Stimulated activated naive CD8-positive, alpha-beta T cell treated with anti-CD3 and anti-CD28 coated beads, Interleukin-15, Interleukin-2, amounts not matched to agents 100 ng/mL and 50 ng/mL, for 24 hours (primary cell): ENCODE data around the gene COX10.
"Not testable (repeated sequence)": the region's sequence is repeated elsewhere in the genome, so short reads cannot be mapped to it uniquely, and the experiment has no call there.

Source experiments
- H3K27ac Mint-ChIP-seq: one replicate; pipeline ENCODE4 v1.8.0; 2021; ENCODE audit warnings: mild to moderate bottlenecking, mixed read lengths
- H3K27me3 Mint-ChIP-seq: one replicate; pipeline ENCODE4 v1.8.0; 2021; ENCODE audit warnings: mixed read lengths
- H3K36me3 Mint-ChIP-seq: one replicate; pipeline ENCODE4 v1.8.0; 2021; ENCODE audit warnings: low read depth, mixed read lengths
- H3K4me1 Mint-ChIP-seq: one replicate; pipeline ENCODE4 v1.8.0; 2021; ENCODE audit warnings: low read depth, mixed read lengths
- H3K4me3 Mint-ChIP-seq: one replicate; pipeline ENCODE4 v1.8.0; 2021; ENCODE audit warnings: mild to moderate bottlenecking, mixed read lengths
- H3K9me3 Mint-ChIP-seq: one replicate; pipeline ENCODE4 v1.8.0; 2021; ENCODE audit warnings: mixed read lengths

The COX10 gene

DNA sequence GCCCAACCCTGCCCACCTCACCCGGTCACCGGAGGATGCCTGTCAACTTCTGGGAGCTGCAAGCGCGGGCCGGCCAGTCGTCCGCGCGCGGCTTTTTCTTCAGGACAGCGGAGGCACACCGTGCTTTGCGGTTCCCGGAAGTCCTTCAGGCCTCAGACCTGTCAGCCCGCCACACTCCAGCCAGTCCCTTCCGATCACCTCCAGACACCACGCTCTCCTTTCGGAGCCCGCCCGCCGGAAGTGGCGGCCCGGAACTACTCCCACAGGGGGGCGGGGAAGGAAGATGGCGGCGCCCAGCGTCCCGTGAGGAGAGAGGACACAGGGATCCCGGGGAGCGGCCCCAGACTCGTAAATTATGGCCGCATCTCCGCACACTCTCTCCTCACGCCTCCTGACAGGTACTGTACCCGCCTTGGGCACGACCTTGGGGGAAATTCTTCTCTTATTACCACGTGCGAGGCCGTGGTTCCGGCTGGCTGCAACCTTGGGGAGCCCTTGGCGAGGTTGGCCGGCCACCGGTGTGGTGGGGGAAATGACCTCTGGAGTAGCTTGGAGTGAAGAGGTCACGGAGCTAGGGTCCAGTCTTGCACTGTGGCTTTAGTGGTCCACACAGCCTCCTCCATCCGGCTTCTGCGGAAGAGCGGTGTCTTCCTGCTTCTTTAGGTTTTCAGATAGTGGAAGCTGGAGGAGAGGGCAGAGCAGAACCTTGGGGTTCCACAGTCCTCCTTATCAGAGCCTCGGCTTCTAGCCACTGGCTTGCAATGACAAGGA, at the start of gene COX10:
TSS of gene COX10 (plus strand) at position 254 of the 771 bp plus-strand sequence. CDS start at position 356, 102 bp downstream.
- peak within 1 kb of the TSS; percentile 95 for H3K4me3 Mint-ChIP-seq
- H3K27me3 Mint-ChIP-seq = no peaks in the 10 kb centered on the region
- peaks cover 60% of the 10 kb centered on the region for H3K4me1 Mint-ChIP-seq
- peaks cover 36% of the 10 kb centered on the region for H3K36me3 Mint-ChIP-seq
- peak within 1 kb of the TSS; percentile 96 for H3K27ac Mint-ChIP-seq
- H3K9me3 Mint-ChIP-seq = no peaks in the 10 kb centered on the region

DNA sequence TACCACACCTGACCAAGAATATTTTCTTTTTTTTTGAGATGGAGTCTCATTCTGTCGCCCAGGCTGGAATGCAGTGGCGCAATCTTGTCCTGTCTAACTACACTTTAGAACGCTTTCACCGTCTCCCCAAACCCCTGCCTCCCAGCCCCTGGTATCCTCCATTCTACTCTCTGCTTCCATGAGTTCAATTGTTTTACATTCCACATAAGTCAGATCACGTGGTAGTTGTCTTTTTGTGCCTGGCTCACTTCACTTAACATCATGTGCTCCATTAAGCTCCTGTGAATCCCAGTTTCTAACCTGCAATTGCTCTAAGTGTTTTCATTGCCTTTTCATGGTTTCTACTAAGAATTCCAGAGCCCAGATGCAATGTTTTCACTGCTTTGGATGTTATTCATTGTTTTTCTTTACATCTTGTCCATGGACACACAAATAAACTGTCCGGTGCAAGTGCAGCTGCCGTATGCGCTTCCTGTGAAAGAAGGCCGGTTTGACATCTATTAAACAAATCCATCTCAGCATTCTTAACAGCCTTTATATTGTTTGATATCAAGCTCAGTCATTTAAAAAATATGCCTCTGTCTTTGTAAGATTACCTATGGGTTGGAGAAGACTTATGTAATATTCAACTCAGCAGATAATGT, 47.5 kb upstream of the COX10 start:
- not testable (repeated sequence) for H3K4me3 Mint-ChIP-seq, H3K27ac Mint-ChIP-seq, H3K36me3 Mint-ChIP-seq, H3K27me3 Mint-ChIP-seq, H3K9me3 Mint-ChIP-seq
- H3K4me1 Mint-ChIP-seq = peaks cover 15% of the 10 kb centered on the region

DNA sequence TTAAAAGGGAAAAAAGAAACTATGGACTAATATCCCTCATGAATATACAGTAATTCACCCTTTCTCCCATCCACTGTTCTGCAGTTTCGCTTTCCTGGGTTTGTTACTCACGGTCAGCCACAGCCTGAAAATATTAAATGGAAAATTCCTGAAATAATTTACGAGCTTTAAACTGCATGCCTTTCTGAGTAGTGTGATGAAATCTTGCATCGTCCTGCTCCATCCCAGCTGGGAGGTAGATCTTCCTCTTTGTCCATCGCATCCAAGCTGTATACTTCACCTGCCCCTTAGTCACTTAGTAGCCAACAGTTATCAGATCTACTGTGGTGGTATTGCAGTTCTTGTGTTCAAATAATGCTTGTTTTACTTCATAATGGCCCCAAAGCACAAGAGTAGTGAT, 39.5 kb upstream of the COX10 start:
- H3K27me3 Mint-ChIP-seq = not testable (repeated sequence)
- H3K36me3 Mint-ChIP-seq = peaks cover 49% of the 10 kb centered on the region

DNA sequence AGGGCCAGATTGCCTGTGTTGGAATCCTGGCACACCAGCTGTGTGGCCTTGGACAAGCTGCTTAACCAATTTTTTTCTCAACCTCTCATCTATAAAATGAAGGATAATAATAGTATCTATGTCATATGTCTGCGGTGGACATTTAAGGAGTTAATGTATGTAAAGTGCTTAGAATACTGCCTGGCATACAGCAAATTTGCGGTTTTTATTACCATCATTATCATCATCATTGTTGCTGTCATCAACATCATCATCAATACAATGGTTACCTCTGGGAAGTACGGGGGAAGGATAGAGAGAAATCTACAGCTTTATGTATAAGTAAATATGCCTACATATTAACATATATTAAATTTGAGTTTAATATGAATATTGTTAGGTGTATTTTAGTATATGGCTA, 37.1 kb upstream of the COX10 start:
- H3K27ac Mint-ChIP-seq = no peak overlapping the region
- H3K4me1 Mint-ChIP-seq = no peaks in the 10 kb centered on the region
- no peak overlapping the region for H3K4me3 Mint-ChIP-seq
- peaks cover 60% of the 10 kb centered on the region for H3K36me3 Mint-ChIP-seq
- H3K27me3 Mint-ChIP-seq = no peaks in the 10 kb centered on the region
- no peaks in the 10 kb centered on the region for H3K9me3 Mint-ChIP-seq

More for the DNA sequence above, 39.5 kb upstream of the COX10 start:
- not testable (repeated sequence) for H3K4me3 Mint-ChIP-seq, H3K9me3 Mint-ChIP-seq, H3K27ac Mint-ChIP-seq, H3K4me1 Mint-ChIP-seq

DNA sequence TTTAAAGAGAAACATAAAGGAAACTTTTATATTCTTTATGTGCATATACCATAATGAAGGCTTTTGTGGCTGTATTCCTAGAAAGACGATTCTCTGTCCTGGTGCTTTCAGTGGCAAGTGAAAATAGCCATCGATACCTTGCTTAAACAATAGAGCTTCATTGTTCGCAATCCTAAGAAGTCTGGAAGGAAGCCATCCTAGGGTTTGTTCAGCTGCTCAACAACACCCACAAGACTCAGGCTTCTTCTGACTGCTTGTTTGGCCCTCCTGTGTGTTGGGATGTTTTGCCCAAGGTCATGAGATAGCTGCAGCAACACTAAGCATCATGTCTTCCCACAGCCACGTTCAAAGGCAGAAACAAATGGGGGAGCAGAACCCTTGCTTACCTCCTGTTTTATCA, 36.1 kb upstream of the COX10 start:
- H3K9me3 Mint-ChIP-seq = no peaks in the 10 kb centered on the region
- no peak overlapping the region for H3K4me3 Mint-ChIP-seq
- no peak overlapping the region for H3K27ac Mint-ChIP-seq
- peaks cover 1% of the 10 kb centered on the region for H3K4me1 Mint-ChIP-seq
- H3K27me3 Mint-ChIP-seq = no peaks in the 10 kb centered on the region
- H3K36me3 Mint-ChIP-seq = peaks cover 67% of the 10 kb centered on the region

DNA sequence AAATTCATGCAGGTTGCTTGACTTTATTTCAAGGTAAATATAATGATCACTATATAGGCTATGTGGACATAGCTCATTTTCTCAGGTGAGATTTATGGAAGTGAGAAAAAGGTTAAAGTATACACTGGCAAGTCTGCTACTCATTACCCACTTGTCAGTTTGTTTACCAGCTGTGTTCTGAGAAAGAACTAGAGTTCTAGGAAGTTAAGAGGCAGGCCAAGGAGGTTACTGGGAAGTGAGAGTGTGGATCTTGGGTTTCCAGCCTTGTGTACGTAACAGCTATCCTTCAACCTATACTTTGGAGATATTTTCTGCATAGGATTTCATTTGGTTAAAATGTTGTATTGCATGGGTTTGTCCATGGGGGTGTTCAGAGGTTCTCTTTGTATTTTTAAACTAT, 31.9 kb upstream of the COX10 start:
- Mint-ChIP-seq H3K36me3 (peaks cover 72% of the 10 kb centered on the region), H3K27me3 (no peaks in the 10 kb centered on the region), H3K27ac (peak overlapping the region; percentile 19), H3K4me3 (no peak overlapping the region), H3K9me3 (peaks cover 4% of the 10 kb centered on the region), H3K4me1 (peaks cover 7% of the 10 kb centered on the region)

DNA sequence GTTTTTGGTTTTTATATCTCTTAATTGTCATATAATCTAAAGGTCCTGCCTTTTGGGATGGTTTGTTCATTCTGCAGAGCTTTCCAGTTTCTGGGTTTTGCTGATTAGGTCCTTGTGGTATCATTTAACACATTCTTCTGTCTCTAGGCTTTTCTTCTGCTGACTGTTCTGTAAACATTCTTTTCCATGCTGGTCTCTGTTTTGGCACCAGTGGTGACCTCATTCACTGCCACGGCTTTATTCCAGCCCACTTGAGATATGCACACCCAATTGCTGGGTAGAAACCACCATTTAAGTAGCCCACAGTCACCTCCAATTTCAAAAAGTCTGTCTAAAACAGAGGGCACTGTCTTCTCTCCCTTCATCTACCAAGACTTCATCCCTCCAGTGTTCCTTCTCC, 31.1 kb upstream of the COX10 start:
- H3K4me1 Mint-ChIP-seq = peaks cover 7% of the 10 kb centered on the region
- no peak overlapping the region for H3K4me3 Mint-ChIP-seq
- H3K36me3 Mint-ChIP-seq = peaks cover 67% of the 10 kb centered on the region
- no peaks in the 10 kb centered on the region for H3K27me3 Mint-ChIP-seq
- H3K9me3 Mint-ChIP-seq = peaks cover 4% of the 10 kb centered on the region
- H3K27ac Mint-ChIP-seq = no peak overlapping the region

DNA sequence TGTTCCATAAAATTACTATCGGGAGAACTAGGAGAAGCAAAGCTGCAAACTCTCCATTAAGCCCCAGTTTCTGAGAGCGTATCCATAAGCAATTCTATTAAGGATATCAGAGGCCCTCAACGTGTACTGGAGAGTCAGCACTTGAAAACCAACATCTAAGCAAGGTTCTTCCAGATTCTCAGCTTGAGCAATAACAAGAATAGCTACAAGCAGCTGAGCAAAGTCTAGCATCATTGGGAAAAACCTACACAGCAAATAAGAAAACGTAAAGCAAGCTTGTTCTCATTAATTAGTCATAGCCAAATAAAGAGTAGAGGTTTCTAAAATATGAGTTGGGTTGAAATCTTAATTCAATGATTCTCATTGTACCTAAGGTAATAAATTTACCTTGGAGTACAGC, 26.9 kb upstream of the COX10 start:
- Mint-ChIP-seq H3K9me3 (peaks cover 4% of the 10 kb centered on the region), H3K4me3 (no peak overlapping the region), H3K4me1 (peaks cover 16% of the 10 kb centered on the region), H3K27ac (no peak overlapping the region), H3K36me3 (peaks cover 44% of the 10 kb centered on the region), H3K27me3 (no peaks in the 10 kb centered on the region)

DNA sequence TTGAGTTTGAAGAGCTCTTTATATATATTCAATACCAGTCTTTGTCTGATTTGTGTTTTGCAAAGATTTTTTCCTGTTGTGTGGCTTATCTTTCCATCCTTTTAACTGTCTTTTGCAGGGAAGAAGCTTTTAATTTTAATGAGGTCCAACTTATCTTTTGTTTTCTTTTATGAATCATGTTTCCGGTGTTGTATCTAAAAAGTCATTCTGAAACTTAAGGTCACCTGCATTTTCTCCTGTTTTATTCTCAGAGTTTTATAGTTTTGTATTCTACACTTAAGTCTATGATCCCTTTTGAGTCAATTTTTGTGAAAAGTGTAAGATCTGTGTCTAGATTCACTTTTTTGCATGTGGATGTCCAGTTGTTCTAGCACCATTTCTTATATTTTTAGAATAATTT, 24.6 kb upstream of the COX10 start:
- Mint-ChIP-seq H3K4me1 (peaks cover 9% of the 10 kb centered on the region), H3K27ac (no peak overlapping the region), H3K4me3 (no peak overlapping the region), H3K9me3 (no peaks in the 10 kb centered on the region), H3K36me3 (peaks cover 33% of the 10 kb centered on the region), H3K27me3 (no peaks in the 10 kb centered on the region)

DNA sequence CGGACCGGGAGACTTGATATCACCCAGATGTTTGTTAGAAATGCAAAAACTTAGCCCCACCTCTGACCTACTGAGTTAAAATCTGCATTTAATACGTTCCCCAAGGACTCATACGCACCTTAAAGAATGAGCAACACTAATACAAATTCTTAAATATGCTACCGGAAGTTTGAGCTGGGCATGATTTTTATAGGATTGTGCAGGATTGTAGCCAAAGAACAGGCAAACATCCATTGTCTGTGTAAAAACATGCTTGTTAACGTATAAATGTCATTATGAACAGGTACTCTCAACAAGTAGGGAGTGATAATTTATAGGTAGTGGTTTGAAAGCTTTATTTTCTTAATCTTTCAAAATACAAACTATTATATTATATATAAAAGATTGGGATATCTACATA, 22.3 kb upstream of the COX10 start:
- no peaks in the 10 kb centered on the region for H3K27me3 Mint-ChIP-seq
- H3K4me3 Mint-ChIP-seq = no peak overlapping the region
- H3K4me1 Mint-ChIP-seq = peaks cover 9% of the 10 kb centered on the region
- H3K36me3 Mint-ChIP-seq = peaks cover 36% of the 10 kb centered on the region
- no peaks in the 10 kb centered on the region for H3K9me3 Mint-ChIP-seq
- H3K27ac Mint-ChIP-seq = no peak overlapping the region

DNA sequence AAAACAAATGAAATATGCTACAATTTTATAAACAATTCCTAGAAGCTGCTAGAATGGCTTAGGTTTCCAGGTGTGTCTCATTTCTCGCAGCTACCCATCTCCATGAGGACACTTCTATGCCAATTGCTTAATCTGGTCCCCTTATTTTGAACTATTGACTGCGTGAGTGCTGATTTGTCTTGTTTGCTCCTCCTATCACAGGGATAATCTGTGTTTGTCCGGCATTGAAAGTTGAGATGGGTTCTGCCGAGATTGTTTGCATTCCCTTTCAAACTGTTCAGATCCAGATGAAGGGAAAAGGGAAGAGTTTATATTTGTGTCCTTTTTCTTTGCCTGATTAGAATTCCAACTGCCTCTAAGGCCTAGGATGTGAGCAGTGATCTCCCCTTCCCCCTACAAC, 21.7 kb upstream of the COX10 start:
- H3K9me3 Mint-ChIP-seq = no peaks in the 10 kb centered on the region
- no peak overlapping the region for H3K4me3 Mint-ChIP-seq
- no peaks in the 10 kb centered on the region for H3K27me3 Mint-ChIP-seq
- peaks cover 31% of the 10 kb centered on the region for H3K36me3 Mint-ChIP-seq
- peaks cover 9% of the 10 kb centered on the region for H3K4me1 Mint-ChIP-seq
- H3K27ac Mint-ChIP-seq = no peak overlapping the region

DNA sequence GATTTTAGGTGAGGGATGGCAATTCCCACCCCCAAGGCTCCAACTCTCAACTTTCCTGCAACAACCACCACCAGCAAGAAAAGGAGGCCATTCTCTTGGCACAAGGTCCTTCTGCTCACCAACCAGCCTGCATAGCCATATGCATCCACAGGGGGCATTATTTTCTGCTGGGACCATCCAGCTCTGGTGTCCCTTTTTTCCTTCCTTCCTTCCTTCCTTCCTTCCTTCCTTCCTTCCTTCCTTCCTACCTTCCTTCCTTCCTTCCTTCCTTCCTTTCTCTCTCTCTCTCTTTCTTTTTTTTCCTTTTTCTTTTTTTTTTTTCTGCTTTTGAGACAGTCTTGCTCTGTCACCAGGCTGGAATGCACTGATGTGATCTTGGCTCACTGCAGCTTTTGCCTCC, 21.1 kb upstream of the COX10 start:
- H3K27ac Mint-ChIP-seq = no peak overlapping the region
- H3K9me3 Mint-ChIP-seq = no peaks in the 10 kb centered on the region
- peaks cover 9% of the 10 kb centered on the region for H3K4me1 Mint-ChIP-seq
- H3K27me3 Mint-ChIP-seq = no peaks in the 10 kb centered on the region
- H3K36me3 Mint-ChIP-seq = peaks cover 31% of the 10 kb centered on the region
- H3K4me3 Mint-ChIP-seq = no peak overlapping the region

DNA sequence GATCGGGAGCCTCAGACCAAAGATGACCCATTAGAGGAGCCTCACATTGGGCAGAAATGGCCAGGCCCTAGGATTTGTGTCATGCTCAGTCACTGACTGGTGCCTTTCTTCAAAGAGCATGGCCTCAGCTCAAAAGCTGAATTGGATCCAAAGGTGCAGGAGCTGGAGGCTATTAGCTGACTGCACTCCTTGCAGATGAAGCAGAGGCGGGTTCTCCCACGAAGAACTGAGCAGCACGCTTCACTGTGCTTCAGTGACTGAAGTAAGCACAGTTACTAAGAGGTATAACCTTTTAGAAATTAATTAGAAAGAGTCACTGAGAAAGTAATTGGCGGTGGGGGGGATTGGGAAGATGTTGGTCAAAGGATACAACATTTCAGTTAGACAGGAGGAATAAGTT, 18.7 kb upstream of the COX10 start:
- Mint-ChIP-seq H3K36me3 (peaks cover 28% of the 10 kb centered on the region), H3K4me1 (no peaks in the 10 kb centered on the region), H3K9me3 (no peaks in the 10 kb centered on the region), H3K27ac (no peak overlapping the region), H3K4me3 (no peak overlapping the region), H3K27me3 (no peaks in the 10 kb centered on the region)

DNA sequence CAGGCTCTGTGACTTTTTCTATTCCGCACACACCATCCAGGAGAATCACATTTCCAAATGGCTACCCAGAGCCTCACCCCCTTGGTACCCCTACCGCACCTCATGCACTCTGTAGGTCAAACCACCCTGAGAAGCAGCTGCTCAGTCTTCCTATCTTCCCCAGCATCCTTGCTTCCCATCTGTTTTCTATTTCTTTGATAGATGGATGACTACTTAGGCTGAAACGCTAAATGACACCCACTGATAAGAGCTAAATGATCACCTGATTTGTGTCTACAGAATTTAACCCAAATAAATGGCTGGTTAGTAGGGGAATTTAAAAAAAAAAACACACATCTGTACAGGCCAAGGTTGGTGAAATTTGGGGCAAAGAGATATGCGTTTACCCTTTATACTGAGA, 17.6 kb upstream of the COX10 start:
- no peaks in the 10 kb centered on the region for H3K4me1 Mint-ChIP-seq
- H3K4me3 Mint-ChIP-seq = no peak overlapping the region
- no peak overlapping the region for H3K27ac Mint-ChIP-seq
- H3K9me3 Mint-ChIP-seq = no peaks in the 10 kb centered on the region
- peaks cover 36% of the 10 kb centered on the region for H3K36me3 Mint-ChIP-seq
- no peaks in the 10 kb centered on the region for H3K27me3 Mint-ChIP-seq

DNA sequence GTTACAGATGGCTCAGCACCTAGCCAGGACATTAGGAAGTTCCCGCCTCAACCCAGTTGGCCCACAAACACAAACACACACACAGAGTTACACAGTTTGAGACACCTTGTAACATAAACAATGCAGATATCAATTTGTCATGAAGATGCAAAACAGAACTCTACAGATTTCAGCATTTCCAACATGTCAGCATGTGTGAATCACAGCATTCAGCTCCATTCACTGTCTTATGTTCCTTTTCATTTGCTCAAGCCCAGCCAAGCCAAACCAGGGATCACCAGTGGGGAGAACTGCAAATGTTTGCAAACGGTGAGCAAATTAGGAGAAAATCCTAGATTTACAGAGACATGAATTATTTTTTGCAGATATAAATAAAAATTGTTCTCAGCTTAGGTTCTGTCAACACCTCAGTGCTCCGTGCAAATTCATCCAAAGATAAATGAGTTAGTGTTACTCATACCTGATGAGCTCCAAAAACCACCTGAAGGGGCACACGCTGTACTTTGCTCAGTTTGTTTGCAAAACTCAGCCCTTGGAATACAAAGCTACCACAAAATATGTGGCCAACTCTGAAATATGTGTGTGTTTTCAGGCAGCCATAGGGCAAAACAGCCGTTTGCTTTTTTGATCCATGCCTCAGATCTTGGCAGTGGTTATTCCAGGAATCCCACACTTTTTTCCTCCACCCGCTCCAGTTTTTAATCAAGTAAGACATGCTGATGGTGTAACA, 16.3 kb upstream of the COX10 start:
- H3K9me3 Mint-ChIP-seq = no peaks in the 10 kb centered on the region
- no peaks in the 10 kb centered on the region for H3K27me3 Mint-ChIP-seq
- H3K4me1 Mint-ChIP-seq = peaks cover 4% of the 10 kb centered on the region
- no peak overlapping the region for H3K4me3 Mint-ChIP-seq
- no peak overlapping the region for H3K27ac Mint-ChIP-seq
- H3K36me3 Mint-ChIP-seq = peaks cover 44% of the 10 kb centered on the region
